ENCODE results near the gene PHETA2. TPM values are rescaled to one million over a fixed set of nuclear protein-coding genes. Genes with fewer than 3 reads are reported as not detected.

Gene PHETA2
- total and polyA plus RNA-seq, 2 donors (not counting 3 experiments of a cell fraction or from before 2014, with no cell fraction given): 25.4 to 29.9 TPM

- FAIRE-seq (no peak), DNase-seq (ENCODE audit: low read depth, low spot score) (no peak)
- Histone ChIP-seq H3K36me3 (ENCODE audit: control insufficient read depth in 2 of 2, extremely low read depth in 1 of 2, insufficient read depth in 2 of 2, low read length in 2 of 2) (no peaks in the 10 kb centered on the region), H3K9ac (replicated peaks; ENCODE audit: extremely low read depth, insufficient read depth, low read length) (no peak overlapping the region), H3K4me1 (ENCODE audit: control insufficient read depth, extremely low read depth, insufficient read depth, low read length) (peaks cover 13% of the 10 kb centered on the region), H3K4me3 (replicated peaks in 1 of 3; ENCODE audit: insufficient read depth in 1 of 3, low read depth in 1 of 3, low read length in 3 of 3) (no peak overlapping the region), H3K27ac (ENCODE audit: insufficient read depth, low read depth, low read length) (no peak overlapping the region), H3K4me2 (ENCODE audit: insufficient read depth, low read length) (no peak overlapping the region), H3K9me1 (replicated peaks; ENCODE audit: control insufficient read depth, extremely low read depth, insufficient read depth, low read length) (no peaks in the 10 kb centered on the region), H3K79me2 (ENCODE audit: control insufficient read depth, insufficient read depth, low read length) (peaks cover 2% of the 10 kb centered on the region), H3K9me3 (replicated peaks; ENCODE audit: control insufficient read depth, insufficient read depth, low read length) (no peaks in the 10 kb centered on the region), H4K20me1 (replicated peaks; ENCODE audit: control insufficient read depth, extremely low read depth, insufficient read depth, low read length) (no peaks in the 10 kb centered on the region), H2AFZ (ENCODE audit: low read depth, low read length) (no peak overlapping the region), H3K27me3 (ENCODE audit: control insufficient read depth in 2 of 2, insufficient read depth in 2 of 2, low read length in 2 of 2) (no peaks in the 10 kb centered on the region)
- intact Hi-C loops (cut with micrococcal nuclease): no loop called here
- dilution Hi-C loops (cut with MboI; ENCODE audit: extremely low pct_ligation_motif_present, low sequenced_read_pairs): no loop called here
- TF ChIP-seq, protein P1, sequence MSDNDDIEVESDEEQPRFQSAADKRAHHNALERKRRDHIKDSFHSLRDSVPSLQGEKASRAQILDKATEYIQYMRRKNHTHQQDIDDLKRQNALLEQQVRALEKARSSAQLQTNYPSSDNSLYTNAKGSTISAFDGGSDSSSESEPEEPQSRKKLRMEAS (IDR thresholded peaks at IDR 0.05; ENCODE audit: insufficient read depth, insufficient read length): no peak
- TF ChIP-seq FOS (IDR thresholded peaks at IDR 0.05; ENCODE audit: borderline replicate concordance, insufficient read depth, low read length) (no peak), POLR2AphosphoS5 (IDR thresholded peaks at IDR 0.05; ENCODE audit: insufficient read depth, low read depth, low read length) (no peak), GATA2 (IDR thresholded peaks at IDR 0.05; ENCODE audit: insufficient read depth, insufficient read length, low read depth, low read length) (no peak), POLR2A (IDR thresholded peaks at IDR 0.05; ENCODE audit: low read depth, low read length) (no peak), CTCF (IDR thresholded peaks at IDR 0.05; ENCODE audit: extremely low read depth in 1 of 2, insufficient read depth in 1 of 2, low read depth in 1 of 2, low read length in 2 of 2) (no peak), MYC (IDR thresholded peaks at IDR 0.05; ENCODE audit: low read depth, low read length) (no peak), EZH2 (IDR thresholded peaks at IDR 0.05; ENCODE audit: borderline replicate concordance, low read depth, low read length, severe bottlenecking) (no peak), JUN (IDR thresholded peaks at IDR 0.05; ENCODE audit: borderline replicate concordance, insufficient read depth, insufficient read length, low read depth) (no peak)
- CTCF ChIA-PET: no interaction called here
- POLR2A ChIA-PET: no interaction called here
- BruUV-seq (replicated peaks): no TSS peak
Observed at GRCh38 chr22:42067671-42068251, 6.3 kb upstream of the PHETA2 start.

Data from endothelial cell of umbilical vein (primary cell).